OCI-LY7 (cell line): Measurements from ENCODE around the gene SLC22A12. TPM values are rescaled to one million over a fixed set of nuclear protein-coding genes. Genes with fewer than 3 reads are reported as not detected.

Experiments used
- BruUV-seq: library from RNA; stranded (reverse); fragments of 400-500 nt; replicated peaks from 2 replicates; lab custom pipeline; 2021; lab: Mats Ljungman, UMichigan
- CTCF ChIA-PET: fragments of 300-600 bp; sonication (Branson Sonifier 250); formaldehyde crosslinking; loops from one replicate; lab custom pipeline; 2022; ENCODE audit warnings: antibody characterized with exemption; ENCODE audit not compliant: unreplicated experiment; lab: Charles Lee
- POLR2A ChIA-PET: fragments of 300-600 bp; sonication (Branson Sonifier 250); formaldehyde crosslinking; loops from one replicate; lab custom pipeline; 2022; ENCODE audit warnings: antibody characterized with exemption; lab: Charles Lee
- DNase-seq: peaks from one replicate; pipeline ENCODE4 v3.0.0-alpha.2; 2015; ENCODE audit warnings: low spot score
- H2AFZ ChIP-seq: fragments of 200-600 bp; sonication (generic), shearing (Covaris generic); 2 replicates; pipeline ENCODE4 v1.6.1; 2014; ENCODE audit warnings: mild to moderate bottlenecking, antibody characterized with exemption, low read length, moderate library complexity
- H3K27ac ChIP-seq: fragments of 200-600 bp; sonication (generic); 2 replicates; pipeline ENCODE4 v1.5.1; 2014; ENCODE audit warnings: mixed run types, low read depth, mild to moderate bottlenecking, moderate library complexity, low read length, inconsistent platforms; ENCODE audit not compliant: poor library complexity, severe bottlenecking
- H3K36me3 ChIP-seq: fragments of 200-600 bp; sonication (generic); 2 replicates; pipeline ENCODE4 v1.6.1; 2014; ENCODE audit warnings: mild to moderate bottlenecking, antibody characterized with exemption, low read length, moderate library complexity, mixed read lengths; ENCODE audit not compliant: insufficient read depth
- H3K4me1 ChIP-seq: fragments of 200-600 bp; sonication (generic); 2 replicates; pipeline ENCODE4 v1.5.1; 2014; ENCODE audit warnings: mild to moderate bottlenecking, low read length; ENCODE audit not compliant: insufficient read depth, poor library complexity, severe bottlenecking
- H3K4me2 ChIP-seq: fragments of 200-600 bp; sonication (generic); 2 replicates; pipeline ENCODE4 v1.6.1; 2014; ENCODE audit warnings: mild to moderate bottlenecking, low read length
- H3K4me3 ChIP-seq: fragments of 200-600 bp; sonication (generic); 2 replicates; pipeline ENCODE4 v1.5.1; 2014; ENCODE audit warnings: mild to moderate bottlenecking, low read depth, low read length; ENCODE audit not compliant: poor library complexity, severe bottlenecking
- H3K79me2 ChIP-seq: fragments of 200-600 bp; sonication (generic); 2 replicates; pipeline ENCODE4 v1.6.1; 2016; ENCODE audit warnings: low read depth, mild to moderate bottlenecking, low read length, moderate library complexity, mixed read lengths; ENCODE audit not compliant: insufficient read depth
- H3K9me2 ChIP-seq: fragments of 200-600 bp; sonication (generic); 2 replicates; pipeline ENCODE4 v1.6.1; 2016; ENCODE audit warnings: mild to moderate bottlenecking, low read length, mixed read lengths; ENCODE audit not compliant: insufficient read depth
- H3K9me3 ChIP-seq: fragments of 200-600 bp; sonication (generic); 2 replicates; pipeline ENCODE4 v1.6.1; 2014; ENCODE audit warnings: mild to moderate bottlenecking, mixed run types, low read length, mixed read lengths
- H4K20me1 ChIP-seq: fragments of 200-600 bp; sonication (generic); 2 replicates; pipeline ENCODE4 v1.6.1; 2014; ENCODE audit warnings: mild to moderate bottlenecking, antibody characterized with exemption, low read length, moderate library complexity, mixed read lengths; ENCODE audit not compliant: insufficient read depth
- EZH2phosphoT487 ChIP-seq: fragments of 200-600 bp; sonication (generic); IDR thresholded peaks from 2 replicates; pipeline ENCODE4 v1.6.1; 2018; ENCODE audit warnings: low read depth, borderline replicate concordance, mild to moderate bottlenecking, mixed run types, antibody characterized with exemption, low read length, moderate library complexity, mixed read lengths
- intact Hi-C: fragments of 100-400 bp; cut with micrococcal nuclease; formaldehyde crosslinking; loops from one replicate; pipeline ENCODE4 v1.10.0; 2022; ENCODE audit not compliant: unreplicated experiment
- total RNA-seq, 2 experiments: library from RNA; depleted of rRNA in 1 of 2; stranded (reverse); fragments of >200 nt in 1 of 2; shearing (Covaris generic) in 1 of 2; gene quantifications; 2 replicates each; pipeline ENCODE4 v1.2.3, GENCODE V29; 2014 to 2022
- TF ChIP-seq, protein P1 (sequence below): fragments of 200-600 bp; sonication (generic); conservative IDR thresholded peaks from 2 replicates; pipeline ENCODE4 v1.5.1; 2014; ENCODE audit warnings: mild to moderate bottlenecking, antibody characterized with exemption, low read length, moderate library complexity, mixed read lengths

Gene SLC22A12
- total RNA-seq, 2 experiments from 2014 or later, result not detected

DNA sequence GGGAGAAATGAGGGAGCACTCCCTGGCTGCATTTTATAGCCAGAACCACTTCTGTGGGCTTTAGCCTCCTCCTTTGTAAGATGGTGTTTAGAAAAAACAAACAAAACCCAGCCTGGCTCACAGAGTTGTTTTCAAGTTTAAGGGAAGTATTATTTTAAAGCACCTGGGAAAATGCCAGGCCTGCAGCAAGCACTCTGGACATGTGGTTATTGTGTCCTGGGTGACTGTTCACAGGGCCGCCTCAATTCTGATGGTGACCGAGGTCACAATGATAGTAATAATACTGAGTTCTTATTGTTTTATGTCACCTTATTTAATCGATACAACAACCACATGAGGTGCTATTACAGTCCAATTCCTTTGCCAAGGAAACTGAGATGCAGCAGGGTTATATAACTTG lies 20.7 kb upstream of the SLC22A12 start:
- Histone ChIP-seq H3K4me2 (no peak overlapping the region), H3K4me3 (no peak overlapping the region), H3K9me2 (no peaks in the 10 kb centered on the region), H3K27ac (no peak overlapping the region), H3K4me1 (peaks cover 15% of the 10 kb centered on the region), H3K36me3 (no peaks in the 10 kb centered on the region), H3K9me3 (no peaks in the 10 kb centered on the region), H2AFZ (no peak overlapping the region), H3K79me2 (no peaks in the 10 kb centered on the region), H4K20me1 (no peaks in the 10 kb centered on the region)
- CTCF ChIA-PET, result no interaction called here
- POLR2A ChIA-PET, result no interaction called here
- TF ChIP-seq EZH2phosphoT487, result no peak
- intact Hi-C loops, result no loop called here
- DNase-seq, result no peak
- BruUV-seq, result no TSS peak

DNA sequence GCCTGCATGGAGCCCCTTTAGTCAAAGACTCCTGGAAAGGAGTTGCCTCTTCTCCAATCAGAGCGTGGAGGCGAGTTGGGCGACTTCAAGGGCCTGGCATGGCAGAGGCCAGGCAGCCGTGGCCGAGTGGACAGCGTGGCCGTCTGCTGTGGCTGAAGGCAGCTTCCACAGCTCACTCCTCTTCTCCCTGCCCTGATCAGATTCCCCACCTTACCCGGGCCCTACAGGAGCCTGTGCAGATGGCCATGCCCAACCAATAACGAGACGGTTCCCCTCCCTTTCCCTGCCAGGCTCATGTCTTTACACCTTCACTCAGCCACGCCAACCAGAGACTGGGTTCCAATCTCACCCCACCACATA lies 20.0 kb upstream of the SLC22A12 start:
- no peaks in the 10 kb centered on the region for H3K36me3 ChIP-seq
- no peaks in the 10 kb centered on the region for H3K79me2 ChIP-seq
- no peaks in the 10 kb centered on the region for H4K20me1 ChIP-seq
- H2AFZ ChIP-seq, result no peak overlapping the region
- intact Hi-C loops, result no loop called here
- POLR2A ChIA-PET, result no interaction called here
- H3K9me2 ChIP-seq, result no peaks in the 10 kb centered on the region
- TF ChIP-seq EZH2phosphoT487, result no peak
- TF ChIP-seq, protein P1, sequence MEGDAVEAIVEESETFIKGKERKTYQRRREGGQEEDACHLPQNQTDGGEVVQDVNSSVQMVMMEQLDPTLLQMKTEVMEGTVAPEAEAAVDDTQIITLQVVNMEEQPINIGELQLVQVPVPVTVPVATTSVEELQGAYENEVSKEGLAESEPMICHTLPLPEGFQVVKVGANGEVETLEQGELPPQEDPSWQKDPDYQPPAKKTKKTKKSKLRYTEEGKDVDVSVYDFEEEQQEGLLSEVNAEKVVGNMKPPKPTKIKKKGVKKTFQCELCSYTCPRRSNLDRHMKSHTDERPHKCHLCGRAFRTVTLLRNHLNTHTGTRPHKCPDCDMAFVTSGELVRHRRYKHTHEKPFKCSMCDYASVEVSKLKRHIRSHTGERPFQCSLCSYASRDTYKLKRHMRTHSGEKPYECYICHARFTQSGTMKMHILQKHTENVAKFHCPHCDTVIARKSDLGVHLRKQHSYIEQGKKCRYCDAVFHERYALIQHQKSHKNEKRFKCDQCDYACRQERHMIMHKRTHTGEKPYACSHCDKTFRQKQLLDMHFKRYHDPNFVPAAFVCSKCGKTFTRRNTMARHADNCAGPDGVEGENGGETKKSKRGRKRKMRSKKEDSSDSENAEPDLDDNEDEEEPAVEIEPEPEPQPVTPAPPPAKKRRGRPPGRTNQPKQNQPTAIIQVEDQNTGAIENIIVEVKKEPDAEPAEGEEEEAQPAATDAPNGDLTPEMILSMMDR, result no peak
- CTCF ChIA-PET, result no interaction called here
- no peaks in the 10 kb centered on the region for H3K9me3 ChIP-seq
- no peak overlapping the region for H3K4me2 ChIP-seq
- H3K27ac ChIP-seq, result no peak overlapping the region
- H3K4me3 ChIP-seq, result no peak overlapping the region
- no peak for DNase-seq
- BruUV-seq, result no TSS peak
- H3K4me1 ChIP-seq, result peaks cover 11% of the 10 kb centered on the region

DNA sequence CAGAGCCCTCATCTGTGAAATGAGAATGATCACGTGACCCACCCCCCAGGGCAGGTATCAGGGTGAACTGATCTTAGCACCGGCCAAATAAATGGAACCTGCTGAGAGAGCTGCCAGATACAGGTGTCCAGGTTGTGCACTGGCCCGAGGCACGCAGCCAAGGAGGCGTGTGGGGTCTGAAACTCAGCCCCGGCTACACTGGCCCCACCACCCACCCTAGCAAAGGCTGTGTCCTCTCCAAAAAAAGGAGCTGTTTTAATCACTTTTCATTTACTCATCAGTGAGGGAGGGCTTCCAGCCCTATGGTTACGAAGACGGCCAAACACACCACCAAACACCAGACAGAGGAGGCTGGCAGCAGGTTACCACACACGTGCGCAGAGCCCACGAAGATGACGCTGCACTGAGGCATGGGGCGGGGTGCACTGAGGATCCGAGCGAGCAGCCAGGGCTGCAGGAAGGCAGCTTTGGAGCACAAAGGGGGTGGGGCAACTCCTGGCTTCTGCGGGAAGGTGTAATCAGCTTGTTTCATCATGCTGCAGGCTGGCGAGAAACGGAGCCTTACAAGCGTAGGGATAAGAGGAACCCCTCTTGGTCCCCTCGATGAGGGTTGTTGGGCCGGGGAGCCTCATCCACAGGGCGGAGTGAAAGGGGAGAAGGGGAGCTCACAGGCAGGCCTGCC lies 19.5 kb upstream of the SLC22A12 start:
- Histone ChIP-seq H3K9me3 (no peaks in the 10 kb centered on the region), H3K79me2 (no peaks in the 10 kb centered on the region), H4K20me1 (no peaks in the 10 kb centered on the region), H3K4me1 (peaks cover 7% of the 10 kb centered on the region), H3K4me2 (no peak overlapping the region), H3K36me3 (no peaks in the 10 kb centered on the region), H2AFZ (no peak overlapping the region), H3K27ac (no peak overlapping the region), H3K9me2 (no peaks in the 10 kb centered on the region), H3K4me3 (no peak overlapping the region)
- BruUV-seq, result no TSS peak
- ChIA-PET POLR2A (interaction anchor here (0.6 kb wide), 1 partner anchor 13 kb away, joined by 3 read pairs; no protein-coding TSS in a partner anchor), CTCF (no interaction called here)
- intact Hi-C loops, result no loop called here
- no peak for DNase-seq
- TF ChIP-seq EZH2phosphoT487, result no peak
